GM06990 (cell line): ENCODE data around the gene COL5A1.
A peak's percentile ranks its signal among the peaks of the same experiment; 100 is the strongest.

Source experiments
- DNase-seq: peaks from one replicate; pipeline ENCODE4 v3.0.0-alpha.2; 2011; ENCODE audit not compliant: insufficient read length; ENCODE audit errors: extremely low read depth
- H3K27me3 ChIP-seq: replicated peaks from 2 replicates; pipeline ENCODE4 v1.6.0; 2011; ENCODE audit warnings: low read length; ENCODE audit not compliant: control insufficient read depth, insufficient read depth
- H3K36me3 ChIP-seq: 2 replicates; pipeline ENCODE4 v1.5.1; 2011; ENCODE audit warnings: low read length; ENCODE audit not compliant: control insufficient read depth, insufficient read depth
- H3K4me3 ChIP-seq: replicated peaks from 2 replicates; pipeline ENCODE4 v1.5.1; 2011; ENCODE audit warnings: low read depth, mild to moderate bottlenecking, control low read depth, low read length
- TF ChIP-seq, protein P1 (sequence below): IDR thresholded peaks from 2 replicates; pipeline ENCODE4 v1.5.1; 2011; ENCODE audit warnings: low read length, control low read depth, mild to moderate bottlenecking, inconsistent platforms; ENCODE audit not compliant: insufficient read depth, poor library complexity, severe bottlenecking

Gene COL5A1

GRCh38 chr9:134775081-134775951 is 133.7 kb downstream of the COL5A1 start:
- DNase-seq: no peak
- Histone ChIP-seq H3K4me3 (no peak overlapping the region), H3K27me3 (no peaks in the 10 kb centered on the region; the same call in none of the 2 replicates), H3K36me3 (no peaks in the 10 kb centered on the region)
- TF ChIP-seq, protein P1, sequence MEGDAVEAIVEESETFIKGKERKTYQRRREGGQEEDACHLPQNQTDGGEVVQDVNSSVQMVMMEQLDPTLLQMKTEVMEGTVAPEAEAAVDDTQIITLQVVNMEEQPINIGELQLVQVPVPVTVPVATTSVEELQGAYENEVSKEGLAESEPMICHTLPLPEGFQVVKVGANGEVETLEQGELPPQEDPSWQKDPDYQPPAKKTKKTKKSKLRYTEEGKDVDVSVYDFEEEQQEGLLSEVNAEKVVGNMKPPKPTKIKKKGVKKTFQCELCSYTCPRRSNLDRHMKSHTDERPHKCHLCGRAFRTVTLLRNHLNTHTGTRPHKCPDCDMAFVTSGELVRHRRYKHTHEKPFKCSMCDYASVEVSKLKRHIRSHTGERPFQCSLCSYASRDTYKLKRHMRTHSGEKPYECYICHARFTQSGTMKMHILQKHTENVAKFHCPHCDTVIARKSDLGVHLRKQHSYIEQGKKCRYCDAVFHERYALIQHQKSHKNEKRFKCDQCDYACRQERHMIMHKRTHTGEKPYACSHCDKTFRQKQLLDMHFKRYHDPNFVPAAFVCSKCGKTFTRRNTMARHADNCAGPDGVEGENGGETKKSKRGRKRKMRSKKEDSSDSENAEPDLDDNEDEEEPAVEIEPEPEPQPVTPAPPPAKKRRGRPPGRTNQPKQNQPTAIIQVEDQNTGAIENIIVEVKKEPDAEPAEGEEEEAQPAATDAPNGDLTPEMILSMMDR: no peak

DNA sequence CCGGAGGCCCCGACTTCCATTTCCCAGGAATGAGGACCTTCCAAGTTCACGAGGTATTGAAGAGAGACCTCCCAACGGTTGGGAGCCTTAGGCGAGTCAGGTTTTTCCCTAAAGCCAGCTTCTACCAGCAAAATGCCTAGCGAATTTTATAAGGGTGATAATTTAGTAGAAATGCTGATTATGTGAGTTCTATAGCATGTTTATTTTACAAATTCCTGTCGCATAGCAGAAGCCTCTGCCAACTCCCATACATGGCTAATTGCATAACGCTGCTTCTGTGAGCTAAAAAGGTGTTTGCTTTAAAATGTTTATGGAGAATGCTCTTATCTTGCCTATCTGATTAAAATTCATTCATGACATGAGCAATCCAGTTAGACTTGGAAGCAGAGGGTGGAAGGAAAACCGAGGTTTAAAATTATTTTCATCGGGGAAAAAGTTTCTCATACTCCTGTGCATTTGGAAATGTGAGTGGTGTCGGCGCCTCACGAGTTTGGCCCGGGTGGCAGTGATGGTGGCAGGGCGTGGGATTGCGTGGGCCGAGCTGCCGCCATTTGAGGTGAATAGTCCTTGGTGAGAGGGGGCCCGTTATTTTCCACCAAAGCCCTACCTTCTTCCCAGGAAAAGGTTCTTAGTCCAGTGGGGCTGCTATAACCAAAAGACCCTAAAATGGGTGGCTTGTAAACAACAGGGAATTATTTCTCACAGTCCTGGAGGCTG is 134.6 kb downstream of the COL5A1 start:
- DNase-seq: no peak
- Histone ChIP-seq H3K36me3 (no peaks in the 10 kb centered on the region), H3K27me3 (no peaks in the 10 kb centered on the region; the same call in none of the 2 replicates), H3K4me3 (no peak overlapping the region)
- TF ChIP-seq, protein P1: no peak

- Histone ChIP-seq H3K27me3 (no peaks in the 10 kb centered on the region; the same call in none of the 2 replicates), H3K36me3 (no peaks in the 10 kb centered on the region), H3K4me3 (no peak overlapping the region)
- TF ChIP-seq, protein P1: no peak
- DNase-seq: no peak
Observed at GRCh38 chr9:134777153-134777552, 135.6 kb downstream of the COL5A1 start.

- H3K36me3 ChIP-seq: no peaks in the 10 kb centered on the region
- no peaks in the 10 kb centered on the region; the same call in none of the 2 replicates for H3K27me3 ChIP-seq
- TF ChIP-seq, protein P1: no peak
- DNase-seq: no peak
- H3K4me3 ChIP-seq: no peak overlapping the region
Observed at GRCh38 chr9:134778156-134778555, 136.6 kb downstream of the COL5A1 start.

DNA sequence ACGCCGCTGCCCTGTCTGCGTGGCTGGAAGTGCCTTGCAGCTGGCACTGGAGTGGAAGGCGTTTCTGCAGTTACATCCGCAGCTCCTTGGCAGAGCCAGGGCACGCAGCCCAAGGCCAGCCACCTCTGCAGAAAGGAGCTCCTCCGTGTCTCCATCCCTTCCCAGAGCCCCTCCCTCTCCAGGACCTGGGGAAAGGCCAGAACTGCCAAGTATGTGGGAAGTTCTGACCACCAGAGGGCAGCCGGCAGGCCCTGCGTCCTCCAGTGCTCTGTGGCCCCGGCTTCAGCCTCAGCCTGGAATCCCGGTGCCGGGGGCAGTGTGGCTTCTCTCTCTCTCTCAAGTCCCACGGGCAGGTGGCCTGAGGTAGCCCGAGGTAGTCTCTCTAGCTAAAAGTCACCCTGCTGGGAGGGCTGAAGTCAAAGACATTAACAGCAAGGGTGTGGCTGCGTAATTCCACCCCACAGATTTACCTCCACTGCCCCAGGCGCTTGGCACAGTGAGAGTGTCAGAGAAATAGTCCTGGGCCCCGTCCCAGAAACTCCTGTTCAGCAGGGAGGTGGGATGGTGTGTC is 137.3 kb downstream of the COL5A1 start:
- TF ChIP-seq, protein P1: peak; percentile 62
- no peak overlapping the region for H3K4me3 ChIP-seq

More for the DNA sequence above, 137.3 kb downstream of the COL5A1 start:
- Histone ChIP-seq H3K36me3 (no peaks in the 10 kb centered on the region), H3K27me3 (no peaks in the 10 kb centered on the region; the same call in none of the 2 replicates)
- no peak for DNase-seq
